Measurements from ENCODE around the gene IRGC. TPM values are rescaled to one million over a fixed set of nuclear protein-coding genes. Genes with fewer than 3 reads are reported as not detected.

The IRGC gene, protein sequence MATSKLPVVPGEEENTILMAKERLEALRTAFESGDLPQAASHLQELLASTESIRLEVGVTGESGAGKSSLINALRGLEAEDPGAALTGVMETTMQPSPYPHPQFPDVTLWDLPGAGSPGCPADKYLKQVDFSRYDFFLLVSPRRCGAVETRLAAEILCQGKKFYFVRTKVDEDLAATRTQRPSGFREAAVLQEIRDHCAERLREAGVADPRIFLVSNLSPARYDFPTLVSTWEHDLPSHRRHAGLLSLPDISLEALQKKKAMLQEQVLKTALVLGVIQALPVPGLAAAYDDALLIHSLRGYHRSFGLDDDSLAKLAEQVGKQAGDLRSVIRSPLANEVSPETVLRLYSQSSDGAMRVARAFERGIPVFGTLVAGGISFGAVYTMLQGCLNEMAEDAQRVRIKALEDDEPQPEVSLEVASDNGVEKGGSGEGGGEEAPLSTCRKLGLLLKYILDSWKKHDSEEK
- total RNA-seq, result not detected

- Histone ChIP-seq H3K27ac (no peak within 1 kb of the TSS), H3K27me3 (no peaks in the 10 kb centered on the region), H3K4me3 (no peak within 1 kb of the TSS), H3K9me3 (no peaks in the 10 kb centered on the region), H3K36me3 (no peaks in the 10 kb centered on the region), H3K4me1 (no peaks in the 10 kb centered on the region)
- DNase-seq (ENCODE audit: low spot score), result no peak
- TF ChIP-seq CTCF (IDR thresholded peaks at IDR 0.05), result no peak
These were observed at the start of gene IRGC for GRCh38 chr19:43715776-43716175. TSS of gene IRGC (plus strand) at chr19:43716076. CDS start at chr19:43718559, 2,483 bp downstream.

DNA sequence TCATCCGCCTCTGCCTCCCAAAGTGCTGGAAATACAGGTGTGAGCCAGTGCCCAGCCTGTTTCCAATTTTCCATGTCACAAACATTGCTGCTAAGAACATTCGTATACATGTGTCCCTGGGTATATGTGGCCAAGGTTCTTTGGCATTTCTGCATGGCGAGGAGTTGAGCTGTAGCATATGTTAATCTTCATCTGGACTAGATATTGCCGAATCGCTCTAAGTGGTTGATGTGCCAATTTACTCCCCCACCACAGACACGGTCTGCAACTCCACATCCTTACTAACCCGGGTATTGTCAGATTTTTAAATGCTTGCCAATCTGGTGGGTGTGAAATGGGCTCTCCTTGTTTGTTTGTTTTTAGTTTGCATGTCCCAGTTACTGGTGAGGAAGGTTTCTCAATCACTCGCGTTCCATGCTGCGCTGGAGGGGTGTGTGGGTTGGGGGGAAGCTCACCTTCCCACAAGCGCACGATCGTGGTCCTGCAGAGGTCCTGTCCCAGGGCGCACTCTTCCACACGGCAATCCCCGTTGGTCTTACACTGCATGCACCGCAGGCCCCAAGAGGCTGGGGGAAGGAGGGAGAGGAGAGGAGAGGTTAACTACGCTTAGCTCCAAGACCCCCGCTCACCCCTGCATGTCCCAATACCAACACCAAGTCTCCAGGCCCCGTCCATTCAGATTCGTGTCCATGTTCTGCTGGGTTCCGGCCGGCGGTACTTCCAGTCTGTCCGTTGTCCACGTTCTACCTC is 48.6 kb upstream of the IRGC start:
- no peak for TF ChIP-seq CTCF (IDR thresholded peaks at IDR 0.05)
- peaks cover 0 to 30% of the 10 kb centered on the region in 2 donors for H3K4me1 ChIP-seq
- no peak for DNase-seq (ENCODE audit: low spot score)
- peak overlapping the region in 1 of 2 donors; percentile 64 for H3K27ac ChIP-seq
- peak overlapping the region in 1 of 2 donors; percentile 58 for H3K4me3 ChIP-seq
- H3K36me3 ChIP-seq, result peaks cover 11% of the 10 kb centered on the region
- H3K27me3 ChIP-seq, result no peaks in the 10 kb centered on the region
- no peaks in the 10 kb centered on the region for H3K9me3 ChIP-seq

DNA sequence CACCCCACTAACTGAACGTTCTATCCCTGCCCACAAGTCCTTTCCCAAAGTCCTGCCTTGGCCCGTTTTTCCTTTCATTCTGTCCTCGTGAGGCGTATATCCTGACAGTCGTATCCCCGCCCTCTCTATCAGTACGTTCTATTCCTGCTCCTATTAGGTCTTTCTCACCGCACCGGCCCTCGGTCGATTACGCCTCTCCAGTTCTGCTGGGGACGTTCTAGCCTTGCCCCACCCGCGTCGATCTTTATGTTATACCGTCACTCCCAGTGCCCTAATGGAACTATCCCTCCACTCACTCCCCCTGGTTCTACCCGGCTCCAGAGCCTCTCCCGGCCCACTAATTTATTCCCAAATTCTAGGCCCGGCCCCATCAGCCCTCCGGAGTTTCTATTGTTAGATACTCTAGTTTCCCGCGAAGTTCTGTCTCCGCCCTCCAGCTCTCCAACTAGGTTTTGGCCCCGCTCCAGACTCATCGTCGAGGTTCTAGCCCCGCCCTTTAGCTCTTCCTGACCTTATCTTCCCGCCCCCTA is 47.9 kb upstream of the IRGC start:
- H3K9me3 ChIP-seq, result no peaks in the 10 kb centered on the region
- H3K36me3 ChIP-seq, result peaks cover 11% of the 10 kb centered on the region
- TF ChIP-seq CTCF (IDR thresholded peaks at IDR 0.05), result no peak
- H3K4me3 ChIP-seq, result peak overlapping the region; percentile 24 to 58
- H3K27ac ChIP-seq, result peak overlapping the region; percentile 18 to 64
- no peak for DNase-seq (ENCODE audit: low spot score)
- peaks cover 0 to 30% of the 10 kb centered on the region in 2 donors for H3K4me1 ChIP-seq
- no peaks in the 10 kb centered on the region for H3K27me3 ChIP-seq

- peaks cover 11% of the 10 kb centered on the region for H3K36me3 ChIP-seq
- peak; percentile 97 for DNase-seq (ENCODE audit: low spot score)
- peaks cover 0 to 30% of the 10 kb centered on the region in 2 donors for H3K4me1 ChIP-seq
- no peaks in the 10 kb centered on the region for H3K27me3 ChIP-seq
- H3K4me3 ChIP-seq, result peak overlapping the region; percentile 48 to 58
- no peak for TF ChIP-seq CTCF (IDR thresholded peaks at IDR 0.05)
- no peaks in the 10 kb centered on the region for H3K9me3 ChIP-seq
- peak overlapping the region; percentile 89 to 91 for H3K27ac ChIP-seq
These were observed 47.3 kb upstream of the IRGC start for GRCh38 chr19:43668406-43669109.

GRCh38 chr19:43672061-43672679 is 43.7 kb upstream of the IRGC start:
- H3K4me1 ChIP-seq, result peaks cover 0 to 24% of the 10 kb centered on the region in 2 donors
- TF ChIP-seq CTCF (IDR thresholded peaks at IDR 0.05), result no peak
- H3K9me3 ChIP-seq, result no peaks in the 10 kb centered on the region
- no peak overlapping the region for H3K4me3 ChIP-seq
- no peak overlapping the region for H3K27ac ChIP-seq
- DNase-seq (ENCODE audit: low spot score), result no peak
- no peaks in the 10 kb centered on the region for H3K27me3 ChIP-seq
- H3K36me3 ChIP-seq, result no peaks in the 10 kb centered on the region
